Naive B cell (primary cell): ENCODE results near the gene IER2. TPM values are rescaled to one million over a fixed set of nuclear protein-coding genes. Genes with fewer than 3 reads are reported as not detected.
"Not testable (repeated sequence)": the region's sequence is repeated elsewhere in the genome, so short reads cannot be mapped to it uniquely, and the experiment has no call there.

Source experiments
- ATAC-seq, 2 donors: fragments of 150-1000 bp; cut with Tn5 transposase; 2 replicates each; pipeline ENCODE4 v1.10.0; 2021; ENCODE audit warnings: low read depth in 2 of 2, mild to moderate bottlenecking in 2 of 2, moderate library complexity in 2 of 2
- DNase-seq: peaks from one replicate; pipeline ENCODE4 v3.0.0; 2022
- H3K27ac Mint-ChIP-seq, 6 donors: one replicate each; pipeline ENCODE4 v1.8.0; 2020 to 2022; ENCODE audit warnings: mild to moderate bottlenecking in 6 of 6, mixed read lengths in 6 of 6, moderate library complexity in 5 of 6, inconsistent platforms in 2 of 6
- H3K27me3 Mint-ChIP-seq, 3 donors: one replicate each; pipeline ENCODE4 v1.8.0; 2021 to 2022; ENCODE audit warnings: mixed read lengths in 3 of 3, mild to moderate bottlenecking in 1 of 3
- H3K36me3 Mint-ChIP-seq, 2 donors: one replicate each; pipeline ENCODE4 v1.8.0; 2020 to 2022; ENCODE audit warnings: mixed read lengths in 2 of 2, inconsistent platforms in 1 of 2, mild to moderate bottlenecking in 1 of 2
- H3K4me1 Mint-ChIP-seq, 3 donors: one replicate each; pipeline ENCODE4 v1.8.0; 2020 to 2022; ENCODE audit warnings: mixed read lengths in 3 of 3, inconsistent platforms in 1 of 3, mild to moderate bottlenecking in 1 of 3, moderate library complexity in 1 of 3
- H3K4me3 Mint-ChIP-seq, 8 donors: one replicate each; pipeline ENCODE4 v1.8.0; 2020 to 2022; ENCODE audit warnings: mild to moderate bottlenecking in 8 of 8, mixed read lengths in 8 of 8, moderate library complexity in 8 of 8, inconsistent platforms in 2 of 8
- H3K9me3 Mint-ChIP-seq, 7 donors: one replicate each; pipeline ENCODE4 v1.8.0; 2020 to 2022; ENCODE audit warnings: mixed read lengths in 7 of 7, mild to moderate bottlenecking in 5 of 7, inconsistent platforms in 2 of 7, moderate library complexity in 1 of 7
- polyA plus RNA-seq, 6 donors: library from polyadenylated mRNA; unstranded; fragments of 300-500 nt; fragmentation: Illumina TruSeq; gene quantifications; one replicate each; pipeline ENCODE4 v1.2.3, GENCODE V29; 2021; ENCODE audit warnings: low read depth in 6 of 6

Gene IER2
- polyA plus RNA-seq, 6 donors from 2014 or later = 351 to 1,131 (median 562) TPM

DNA sequence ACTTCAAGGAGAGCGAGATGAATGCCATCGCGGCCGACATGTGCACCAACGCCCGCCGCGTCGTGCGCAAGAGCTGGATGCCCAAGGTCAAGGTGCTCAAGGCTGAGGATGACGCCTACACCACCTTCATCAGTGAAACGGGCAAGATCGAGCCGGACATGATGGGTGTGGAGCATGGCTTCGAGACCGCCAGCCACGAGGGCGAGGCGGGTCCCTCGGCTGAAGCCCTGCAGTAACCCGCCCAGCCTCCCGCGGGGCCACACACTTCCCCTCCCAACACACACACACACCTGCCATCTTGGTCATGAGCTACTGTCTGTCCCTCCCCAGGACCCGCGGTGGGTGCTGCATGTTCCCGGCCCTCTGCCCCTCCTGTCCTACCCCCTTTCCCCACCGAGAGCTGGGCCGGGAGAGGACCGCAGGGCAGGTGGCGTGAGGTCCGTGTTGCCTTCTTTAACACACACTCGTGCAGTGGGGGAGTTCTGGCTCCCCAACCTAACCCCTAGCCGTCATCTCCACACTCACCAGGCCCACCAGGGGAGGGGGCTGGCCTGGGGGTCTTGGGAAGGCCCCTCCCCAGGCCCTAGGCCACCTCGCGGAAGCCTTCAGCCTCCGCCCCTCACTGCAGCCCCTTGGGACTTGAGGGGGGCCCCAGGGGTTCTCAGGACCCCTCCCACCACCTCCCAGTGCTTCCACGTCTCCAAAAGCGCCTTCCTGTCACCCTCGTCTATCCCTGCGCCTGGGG lies 11.9 kb upstream of the IER2 start:
- H3K4me3 Mint-ChIP-seq = no peak overlapping the region
- no peaks in the 10 kb centered on the region for H3K36me3 Mint-ChIP-seq
- H3K4me1 Mint-ChIP-seq = peaks cover 0 to 6% (median 0%) of the 10 kb centered on the region in 3 donors
- H3K9me3 Mint-ChIP-seq = no peaks in the 10 kb centered on the region
- H3K27ac Mint-ChIP-seq = no peak overlapping the region
- ATAC-seq (no peak), DNase-seq (no peak)
- no peaks in the 10 kb centered on the region for H3K27me3 Mint-ChIP-seq

DNA sequence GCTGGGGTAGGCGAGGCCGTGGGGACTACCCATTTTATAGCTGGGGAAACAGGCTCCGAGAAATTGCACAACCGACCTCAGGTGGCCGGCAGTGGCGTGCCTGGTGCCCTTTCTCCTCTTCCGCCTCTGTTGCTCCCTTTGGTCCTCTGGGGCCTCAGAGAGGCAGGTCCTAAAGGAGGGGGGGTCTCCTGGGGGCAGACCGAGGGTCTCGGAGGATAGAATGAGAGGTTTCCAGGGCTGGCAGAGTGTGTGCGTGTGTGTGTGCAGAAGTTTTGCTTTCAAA lies 11.4 kb upstream of the IER2 start:
- Mint-ChIP-seq H3K4me1 (peaks cover 0 to 5% (median 0%) of the 10 kb centered on the region in 3 donors), H3K9me3 (no peaks in the 10 kb centered on the region), H3K27me3 (no peaks in the 10 kb centered on the region), H3K27ac (no peak overlapping the region), H3K36me3 (no peaks in the 10 kb centered on the region), H3K4me3 (no peak overlapping the region)
- no peak for DNase-seq
- no peak for ATAC-seq

DNA sequence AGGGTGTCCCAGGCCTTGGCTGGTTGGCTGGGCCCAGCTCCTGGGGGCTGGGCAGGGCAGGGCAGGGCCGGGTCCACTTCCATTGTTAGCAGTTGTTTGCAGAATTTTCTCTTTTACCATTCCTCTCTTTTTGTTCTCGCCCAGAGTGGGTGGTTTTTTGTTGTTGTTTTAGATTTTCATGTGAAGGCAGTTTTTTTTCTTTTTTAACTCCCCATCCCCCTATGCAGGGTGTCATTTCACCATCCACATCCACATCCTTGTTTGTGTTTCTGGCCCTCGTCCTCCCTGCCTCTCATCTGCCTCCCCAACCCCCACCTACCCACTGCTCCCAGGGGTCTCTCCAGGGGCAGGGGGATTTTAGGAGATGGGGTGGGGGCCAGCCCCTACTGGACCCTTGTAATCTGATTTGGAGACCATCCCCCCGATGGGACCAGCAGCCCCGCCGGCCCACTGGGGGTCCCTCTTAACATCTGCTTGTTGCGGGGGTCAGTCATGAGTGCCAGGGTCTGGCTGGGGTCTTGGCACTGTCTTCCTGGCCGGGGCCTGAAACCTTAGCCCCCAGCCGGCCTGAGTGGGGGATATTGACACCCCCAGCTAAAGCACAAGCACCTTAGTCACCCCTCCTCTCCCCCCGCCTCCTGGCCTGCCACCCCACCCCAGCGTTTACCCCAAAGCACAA lies 10.4 kb upstream of the IER2 start:
- Mint-ChIP-seq H3K36me3 (no peaks in the 10 kb centered on the region), H3K9me3 (no peaks in the 10 kb centered on the region), H3K4me1 (no peaks in the 10 kb centered on the region), H3K27ac (peak overlapping the region in 1 of 6 donors; percentile 60), H3K4me3 (no peak overlapping the region), H3K27me3 (no peaks in the 10 kb centered on the region)
- ATAC-seq = no peak
- DNase-seq = no peak

DNA sequence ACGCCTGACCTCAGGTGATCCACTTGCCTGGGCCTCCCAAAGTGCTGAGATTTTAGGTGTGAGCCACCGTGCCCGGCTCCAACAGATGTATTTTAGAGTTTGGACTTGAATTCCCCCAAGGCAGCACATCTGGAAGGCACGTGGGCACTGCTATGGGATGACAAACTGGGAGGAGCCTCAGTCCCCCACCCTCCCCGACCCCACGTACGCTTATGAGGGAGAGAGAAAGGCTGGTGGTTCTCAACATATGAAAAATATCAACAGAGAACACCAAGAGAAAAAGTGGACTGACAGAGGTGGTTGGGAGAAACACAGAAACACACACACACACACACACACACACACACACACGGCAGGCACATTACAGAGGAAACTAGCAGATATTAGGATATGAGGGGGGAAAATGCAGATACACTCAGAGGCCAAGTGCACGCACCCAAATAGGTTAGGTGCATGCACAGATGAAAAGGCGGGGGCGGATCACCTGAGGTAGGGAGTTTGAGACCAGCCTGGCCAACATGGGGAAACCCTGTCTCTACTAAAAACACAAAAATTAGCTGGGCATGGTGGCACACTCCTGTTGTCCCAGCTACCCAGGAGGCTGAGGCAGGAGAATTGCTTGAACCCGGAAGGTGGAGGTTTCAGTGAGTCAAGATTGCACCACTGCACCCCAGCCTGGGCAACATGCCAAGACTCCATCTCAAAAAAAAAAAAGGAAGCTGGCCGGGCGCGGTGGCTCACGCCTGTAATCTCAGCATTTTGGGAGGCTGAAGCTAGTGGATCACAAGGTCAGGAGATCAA lies 3.2 kb upstream of the IER2 start:
- no peak for ATAC-seq
- DNase-seq = no peak
- no peaks in the 10 kb centered on the region for H3K27me3 Mint-ChIP-seq
- peak overlapping the region in 1 of 6 donors; percentile 15 for H3K27ac Mint-ChIP-seq
- no peaks in the 10 kb centered on the region for H3K9me3 Mint-ChIP-seq
- no peaks in the 10 kb centered on the region for H3K36me3 Mint-ChIP-seq
- H3K4me1 Mint-ChIP-seq = peaks cover 28 to 36% (median 32%) of the 10 kb centered on the region in 3 donors
- H3K4me3 Mint-ChIP-seq = peak overlapping the region in 5 of 8 donors; percentile 9 to 97 (median 55)

DNA sequence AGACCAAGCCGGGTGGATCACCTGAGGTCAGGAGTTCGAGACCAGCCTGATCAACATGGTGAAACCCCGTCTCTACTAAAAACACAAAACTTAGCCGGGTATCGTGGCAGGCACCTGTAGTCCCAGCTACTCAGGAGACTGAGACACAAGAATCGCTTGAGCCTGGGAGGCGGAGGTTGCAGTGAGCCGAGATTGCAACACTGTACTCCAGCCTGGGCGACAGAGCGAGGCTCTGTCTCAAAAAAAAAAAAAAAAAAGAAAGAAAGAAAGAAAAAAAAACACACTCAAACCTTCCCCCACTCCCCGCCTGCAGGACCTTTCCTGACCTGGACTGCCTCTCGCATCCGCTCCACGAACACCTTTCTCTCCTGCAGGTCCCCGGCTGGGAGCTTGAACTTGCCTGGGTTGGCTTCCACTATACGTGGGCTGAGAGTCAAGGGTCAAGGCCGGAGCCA lies 1.0 kb upstream of the IER2 start:
- H3K4me1 Mint-ChIP-seq = peaks cover 32 to 50% (median 35%) of the 10 kb centered on the region in 3 donors
- peak overlapping the region; percentile 87 to 99 (median 96) for H3K4me3 Mint-ChIP-seq
- not testable (repeated sequence) for DNase-seq, H3K27me3 Mint-ChIP-seq, H3K9me3 Mint-ChIP-seq, ATAC-seq
- H3K27ac Mint-ChIP-seq = peak overlapping the region in 4 of 6 donors; percentile 44 to 100 (median 70)
- peaks cover 6 to 17% of the 10 kb centered on the region in 2 donors for H3K36me3 Mint-ChIP-seq

DNA sequence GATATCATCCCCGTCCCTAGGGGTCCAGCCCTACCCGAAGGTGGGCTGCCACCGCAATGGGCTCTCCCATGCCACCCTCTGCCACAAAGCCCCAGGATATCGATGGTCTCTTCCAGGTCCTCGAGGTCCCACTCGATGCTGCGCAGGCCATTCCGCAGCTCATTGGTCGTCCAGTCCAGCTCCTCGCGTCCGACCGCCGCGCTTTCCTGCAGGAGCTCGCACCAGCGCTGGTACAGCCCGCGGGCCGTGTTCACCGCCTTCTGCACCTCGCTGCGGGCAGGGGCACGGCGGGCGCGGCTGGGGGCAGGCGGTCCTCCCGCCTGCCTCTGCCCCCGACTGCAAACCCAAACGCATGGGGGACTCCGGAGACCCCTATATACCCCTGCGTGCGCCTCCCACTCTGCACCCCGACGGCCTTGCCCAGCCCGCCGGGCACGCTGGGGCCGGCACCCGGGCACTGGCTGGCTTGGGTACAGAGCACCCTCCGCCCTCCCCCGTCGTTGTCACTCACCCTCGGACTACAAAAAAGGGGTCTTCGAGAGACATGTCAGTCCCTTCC lies 504 bp upstream of the IER2 start:
- H3K27ac Mint-ChIP-seq = peak overlapping the region in 5 of 6 donors; percentile 99 to 100 (median 100)
- H3K27me3 Mint-ChIP-seq = peaks cover 0 to under 1% (median 0%) of the 10 kb centered on the region in 3 donors
- peaks cover 0 to 6% (median 0%) of the 10 kb centered on the region in 7 donors for H3K9me3 Mint-ChIP-seq
- ATAC-seq = peak in 1 of 2 donors; percentile 0
- H3K4me3 Mint-ChIP-seq = peak overlapping the region; percentile 89 to 99 (median 98)
- H3K4me1 Mint-ChIP-seq = peaks cover 32 to 55% (median 36%) of the 10 kb centered on the region in 3 donors
- H3K36me3 Mint-ChIP-seq = peaks cover 11 to 22% of the 10 kb centered on the region in 2 donors
- peak; percentile 28 for DNase-seq

DNA sequence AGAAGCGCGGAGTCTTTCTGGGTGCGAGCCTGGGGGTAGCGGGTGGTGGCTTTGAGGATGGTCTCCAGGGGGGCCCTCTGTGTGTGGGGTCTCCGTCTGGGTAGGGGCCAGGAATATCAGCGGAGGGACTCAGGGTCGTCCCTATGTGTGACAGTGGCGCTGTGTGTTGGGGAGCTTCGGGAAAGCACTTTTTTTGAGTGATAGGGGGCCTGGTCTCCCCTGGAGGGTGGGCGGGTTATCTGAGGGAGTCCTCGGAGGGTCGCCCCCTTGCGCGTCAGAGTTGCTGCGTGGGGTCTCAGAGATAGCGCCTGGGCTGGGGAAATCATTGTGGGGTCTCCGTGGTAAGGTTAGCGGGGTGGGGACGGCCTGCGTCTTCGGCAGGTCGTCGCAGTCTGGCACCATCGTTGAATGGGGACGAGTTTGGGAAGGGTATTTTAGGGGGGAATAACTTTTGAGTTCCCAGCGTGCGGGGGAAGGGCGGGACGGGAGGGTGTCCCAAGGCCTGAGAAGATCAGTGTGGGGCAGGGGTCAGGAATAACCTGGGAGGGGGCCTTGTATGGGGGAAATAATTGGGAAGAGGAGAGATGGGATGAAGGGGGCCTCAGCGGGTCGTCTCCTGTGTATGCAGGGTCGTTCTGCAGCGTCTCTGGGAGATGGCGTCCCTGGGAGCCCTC lies 857 bp downstream of the IER2 start:
- peak overlapping the region; percentile 99 to 100 (median 100) for H3K27ac Mint-ChIP-seq
- DNase-seq (peak; percentile 35), ATAC-seq (peak in 1 of 2 donors; percentile 1)
- H3K27me3 Mint-ChIP-seq = peaks cover 0 to 3% (median 0%) of the 10 kb centered on the region in 3 donors
- peaks cover 0 to 6% (median 0%) of the 10 kb centered on the region in 7 donors for H3K9me3 Mint-ChIP-seq
- H3K4me1 Mint-ChIP-seq = peaks cover 37 to 69% (median 41%) of the 10 kb centered on the region in 3 donors
- peaks cover 17 to 24% of the 10 kb centered on the region in 2 donors for H3K36me3 Mint-ChIP-seq
- H3K4me3 Mint-ChIP-seq = peak overlapping the region; percentile 89 to 99 (median 98)

DNA sequence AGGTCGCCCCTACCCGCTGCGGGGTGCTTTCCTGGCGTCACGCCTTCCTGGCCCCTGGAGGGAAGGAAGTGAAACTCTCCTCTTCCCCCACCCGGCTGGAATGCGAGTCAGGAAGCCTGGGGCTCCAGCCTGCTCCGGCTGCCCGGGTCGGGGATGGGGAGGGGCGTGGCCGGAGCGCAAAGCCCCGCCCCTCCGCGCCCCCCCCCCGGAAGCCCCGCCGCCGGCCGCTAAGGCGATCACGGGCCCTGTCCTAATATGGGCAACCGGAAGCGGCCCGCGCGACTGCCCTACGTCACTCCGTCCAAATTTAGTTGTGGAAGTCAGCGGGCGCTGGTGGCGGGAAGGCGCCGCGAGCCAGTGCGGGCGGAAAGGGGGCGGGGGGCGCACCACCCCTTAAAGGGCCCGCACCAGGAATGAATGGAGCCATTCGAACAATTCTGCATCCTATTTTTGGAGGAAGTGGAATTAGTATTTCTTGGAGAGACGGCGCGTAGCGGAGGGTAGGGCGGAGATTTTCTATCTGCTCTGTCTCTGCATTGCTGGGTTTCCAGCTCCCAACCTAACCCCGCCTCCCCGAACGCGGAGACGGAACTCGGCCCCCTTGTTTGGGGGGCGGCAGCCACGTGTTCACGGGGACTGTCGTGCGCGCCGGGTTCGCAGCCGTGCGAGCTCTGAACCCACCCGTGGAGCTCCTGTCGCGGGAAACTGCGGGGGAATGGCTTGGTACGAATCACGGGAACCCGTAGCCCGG lies 1.6 kb downstream of the IER2 start:
- Mint-ChIP-seq H3K27ac (peak overlapping the region; percentile 99 to 100 (median 100)), H3K9me3 (peaks cover 0 to 6% (median 0%) of the 10 kb centered on the region in 7 donors), H3K36me3 (peaks cover 17 to 24% of the 10 kb centered on the region in 2 donors), H3K4me3 (peak overlapping the region; percentile 89 to 99 (median 98)), H3K4me1 (peaks cover 44 to 76% (median 48%) of the 10 kb centered on the region in 3 donors), H3K27me3 (peaks cover 0 to 3% (median 0%) of the 10 kb centered on the region in 3 donors)
- DNase-seq (peak; percentile 95), ATAC-seq (peak; percentile 31 to 35)

DNA sequence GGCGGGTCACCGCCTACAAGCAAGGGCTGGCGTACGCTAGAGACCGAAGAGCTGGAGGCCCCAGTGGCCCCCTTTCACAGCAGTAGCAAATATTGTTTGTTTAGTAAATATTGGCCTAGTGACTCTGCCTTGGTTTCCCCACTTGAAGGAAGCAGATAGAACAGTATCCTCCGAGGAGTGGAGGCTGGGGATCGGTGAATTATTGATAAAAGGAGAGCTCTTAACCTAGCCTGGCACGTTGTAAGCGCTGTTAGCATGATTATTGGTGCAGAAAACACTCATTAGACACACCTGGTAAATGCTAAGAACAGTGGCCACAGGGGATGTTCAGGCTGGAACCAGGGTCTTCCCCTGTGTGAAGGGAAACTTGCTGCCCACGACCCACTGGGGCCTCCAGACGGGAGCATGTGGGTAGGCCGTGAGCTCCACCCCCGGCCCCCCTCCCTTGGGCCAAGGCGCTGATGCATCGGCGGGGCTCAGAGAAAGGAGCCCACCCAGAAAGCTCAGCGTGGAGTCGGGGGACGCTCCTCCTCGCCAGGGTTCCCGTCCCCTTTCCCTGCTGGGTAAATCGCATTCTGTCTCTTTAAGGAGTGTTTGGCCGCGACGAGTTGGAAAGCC lies 2.3 kb downstream of the IER2 start:
- Mint-ChIP-seq H3K27ac (peak overlapping the region; percentile 99 to 100 (median 100)), H3K4me3 (peak overlapping the region; percentile 89 to 99 (median 98)), H3K4me1 (peaks cover 46 to 83% (median 49%) of the 10 kb centered on the region in 3 donors), H3K9me3 (peaks cover 0 to 6% (median 0%) of the 10 kb centered on the region in 7 donors), H3K27me3 (peaks cover 0 to 3% (median 0%) of the 10 kb centered on the region in 3 donors), H3K36me3 (peaks cover 17 to 24% of the 10 kb centered on the region in 2 donors)
- ATAC-seq = peak; percentile 9 to 16
- DNase-seq = no peak

DNA sequence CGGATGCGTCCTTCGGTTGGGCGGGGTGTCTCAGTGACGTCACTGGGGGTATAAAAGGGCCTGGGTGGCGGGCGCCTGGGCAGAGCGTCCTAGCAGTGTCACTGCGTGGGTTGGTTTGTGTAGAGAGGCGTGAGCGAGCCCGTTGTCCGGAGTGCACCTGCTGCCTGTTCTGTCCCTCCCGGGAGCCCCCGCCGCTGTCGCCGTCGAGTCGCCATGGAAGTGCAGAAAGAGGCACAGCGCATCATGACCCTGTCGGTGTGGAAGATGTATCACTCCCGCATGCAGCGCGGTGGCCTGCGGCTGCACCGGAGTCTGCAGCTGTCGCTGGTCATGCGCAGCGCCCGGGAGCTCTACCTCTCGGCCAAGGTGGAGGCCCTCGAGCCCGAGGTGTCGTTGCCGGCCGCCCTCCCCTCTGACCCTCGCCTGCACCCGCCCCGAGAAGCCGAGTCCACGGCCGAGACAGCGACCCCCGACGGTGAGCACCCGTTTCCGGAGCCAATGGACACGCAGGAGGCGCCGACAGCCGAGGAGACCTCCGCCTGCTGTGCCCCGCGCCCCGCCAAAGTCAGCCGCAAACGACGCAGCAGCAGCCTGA lies 2.9 kb downstream of the IER2 start:
- Mint-ChIP-seq H3K4me1 (peaks cover 47 to 86% (median 55%) of the 10 kb centered on the region in 3 donors), H3K36me3 (peaks cover 17 to 24% of the 10 kb centered on the region in 2 donors), H3K27ac (peak overlapping the region; percentile 99 to 100 (median 100))

DNA sequence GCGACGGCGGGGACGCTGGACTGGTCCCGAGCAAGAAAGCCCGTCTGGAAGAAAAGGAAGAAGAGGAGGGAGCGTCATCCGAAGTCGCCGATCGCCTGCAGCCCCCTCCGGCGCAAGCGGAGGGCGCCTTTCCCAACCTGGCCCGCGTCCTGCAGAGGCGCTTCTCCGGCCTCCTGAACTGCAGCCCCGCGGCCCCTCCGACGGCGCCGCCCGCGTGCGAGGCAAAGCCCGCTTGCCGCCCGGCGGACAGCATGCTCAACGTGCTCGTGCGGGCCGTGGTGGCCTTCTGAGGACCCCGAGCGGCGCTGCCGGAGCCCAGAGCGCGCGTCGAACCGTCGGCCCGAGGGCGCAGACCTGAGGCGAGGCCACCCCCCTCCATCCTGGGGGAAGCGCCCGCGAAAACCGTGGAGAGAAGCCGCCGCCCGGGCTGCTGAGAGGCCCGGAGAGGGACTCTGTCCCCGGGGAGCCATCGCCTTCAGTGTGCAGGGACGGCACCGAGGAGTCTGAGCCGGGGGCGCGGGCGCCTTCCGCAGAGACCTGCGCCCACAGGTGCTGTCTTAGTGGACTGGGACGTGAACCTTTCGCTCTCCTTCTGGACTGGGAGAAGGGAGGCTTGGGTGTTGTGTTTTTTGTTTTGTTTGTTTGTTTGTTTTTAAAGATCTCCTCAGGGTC lies 3.5 kb downstream of the IER2 start:
- H3K27ac Mint-ChIP-seq = peak overlapping the region; percentile 99 to 100 (median 100)
- peaks cover 17 to 24% of the 10 kb centered on the region in 2 donors for H3K36me3 Mint-ChIP-seq
- H3K4me3 Mint-ChIP-seq = peak overlapping the region; percentile 89 to 99 (median 98)
- H3K9me3 Mint-ChIP-seq = peaks cover 0 to 6% (median 0%) of the 10 kb centered on the region in 7 donors
- DNase-seq (peak; percentile 41), ATAC-seq (no peak)
- H3K27me3 Mint-ChIP-seq = peaks cover 0 to 3% (median 0%) of the 10 kb centered on the region in 3 donors
- peaks cover 47 to 85% (median 56%) of the 10 kb centered on the region in 3 donors for H3K4me1 Mint-ChIP-seq

More for the DNA sequence above, 2.9 kb downstream of the IER2 start:
- ATAC-seq = peak; percentile 17 to 22
- Mint-ChIP-seq H3K9me3 (peaks cover 0 to 6% (median 0%) of the 10 kb centered on the region in 7 donors), H3K27me3 (peaks cover 0 to 3% (median 0%) of the 10 kb centered on the region in 3 donors), H3K4me3 (peak overlapping the region; percentile 89 to 99 (median 98))
- DNase-seq = peak; percentile 98
